ENCODE data around the gene RASL10B. TPM values are rescaled to one million over a fixed set of nuclear protein-coding genes. Genes with fewer than 3 reads are reported as not detected.

Gene RASL10B
- total RNA-seq, 1 donor from 2014 or later: 2.3 TPM

GRCh38 chr17:35716897-35717465, 14.5 kb upstream of the RASL10B start:
- DNase-seq (ENCODE audit: low spot score): peak; percentile 72
- ATAC-seq: peak; percentile 76

DNA sequence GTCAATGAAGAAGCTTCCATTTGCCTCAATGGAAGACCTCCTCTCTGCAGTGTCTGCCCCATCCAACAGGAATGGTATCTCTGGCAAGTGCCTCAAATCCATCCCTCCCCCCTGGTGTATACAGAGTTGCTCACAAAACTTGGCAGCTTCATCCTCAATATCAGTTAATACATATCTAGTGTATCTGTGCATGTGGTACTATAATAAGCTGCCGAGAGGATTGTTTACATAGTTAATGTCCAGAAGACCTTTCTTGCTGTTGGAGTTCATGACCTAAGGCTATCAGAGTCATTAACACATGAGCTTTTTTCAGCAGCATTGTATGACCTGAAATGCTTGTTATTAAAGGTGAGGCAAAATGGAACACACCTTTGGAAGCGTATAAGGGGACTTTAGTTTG, 14.0 kb upstream of the RASL10B start:
- ATAC-seq (peak; percentile 57), DNase-seq (ENCODE audit: low spot score) (no peak)

- no peak for ATAC-seq
- DNase-seq (ENCODE audit: low spot score): no peak
Measured at GRCh38 chr17:35723735-35724134, 7.7 kb upstream of the RASL10B start.

- DNase-seq (ENCODE audit: low spot score) (no peak), ATAC-seq (no peak)
Measured at GRCh38 chr17:35725058-35725457, 6.4 kb upstream of the RASL10B start.

- no peak for ATAC-seq
- DNase-seq (ENCODE audit: low spot score): no peak
Measured at GRCh38 chr17:35725802-35726126, 5.7 kb upstream of the RASL10B start.

DNA sequence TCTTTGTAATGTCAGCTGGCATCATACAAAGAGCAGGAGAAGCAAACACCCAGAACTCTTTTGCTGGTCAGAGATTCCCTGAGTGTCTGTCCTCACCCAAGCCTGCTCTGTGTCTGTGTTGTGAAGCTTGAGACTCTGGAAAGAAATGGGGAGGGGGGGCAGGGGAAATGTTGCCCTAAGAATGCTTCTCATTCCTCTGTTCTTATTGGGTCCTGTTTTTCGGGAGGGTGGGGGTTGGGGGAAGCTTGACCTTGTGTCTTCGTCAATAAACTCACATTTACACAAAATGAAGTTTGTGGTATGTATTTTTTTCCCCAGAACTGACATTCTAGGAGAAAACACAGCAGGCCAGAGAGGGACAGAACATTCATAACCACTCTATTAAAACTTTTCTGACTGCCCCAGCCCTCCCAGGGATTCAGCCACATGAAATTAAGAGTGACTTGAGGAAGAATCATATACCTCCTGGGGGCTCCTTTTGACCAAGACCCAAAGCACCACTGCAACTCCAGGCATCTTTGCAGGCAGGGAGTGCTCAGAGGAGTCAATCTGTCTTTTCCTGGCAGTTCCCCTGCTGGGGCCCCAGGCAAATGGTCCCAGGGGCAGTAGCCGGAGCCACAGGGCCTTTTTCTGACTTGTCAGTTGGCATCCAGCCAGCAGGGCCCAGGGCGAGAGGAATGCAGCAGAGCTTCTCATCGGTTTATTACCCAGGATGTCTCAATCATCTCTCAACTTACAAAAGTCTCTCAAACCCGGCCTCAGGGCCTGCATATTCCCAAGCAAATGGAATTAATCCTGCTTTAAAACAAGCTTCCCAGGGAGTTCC, 5.1 kb upstream of the RASL10B start:
- no peak for ATAC-seq
- no peak for DNase-seq (ENCODE audit: low spot score)

- no peak for ATAC-seq
Measured at GRCh38 chr17:35726953-35727460, 4.4 kb upstream of the RASL10B start.

DNA sequence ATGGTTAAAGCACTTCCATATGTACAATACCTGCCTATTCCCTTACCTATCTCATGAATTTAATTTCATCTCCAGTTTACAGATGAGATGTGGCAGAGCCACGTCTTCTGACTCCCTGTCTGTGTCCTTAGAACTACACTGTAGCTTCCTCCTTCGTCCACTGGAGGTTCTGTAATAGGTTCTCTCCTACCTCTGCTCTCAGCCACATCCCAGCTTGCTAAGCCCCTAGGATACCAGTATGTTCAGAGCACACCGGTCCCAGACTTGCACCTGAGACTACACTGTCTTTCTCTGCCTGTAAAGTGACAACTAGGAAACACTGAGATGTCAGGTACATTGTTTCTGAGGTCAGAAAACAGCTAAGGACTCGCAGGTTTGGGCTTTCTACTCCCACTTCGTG, 3.8 kb upstream of the RASL10B start:
- DNase-seq (ENCODE audit: low spot score): no peak
- ATAC-seq: no peak

More at GRCh38 chr17:35726953-35727460, 4.4 kb upstream of the RASL10B start:
- no peak for DNase-seq (ENCODE audit: low spot score)

DNA sequence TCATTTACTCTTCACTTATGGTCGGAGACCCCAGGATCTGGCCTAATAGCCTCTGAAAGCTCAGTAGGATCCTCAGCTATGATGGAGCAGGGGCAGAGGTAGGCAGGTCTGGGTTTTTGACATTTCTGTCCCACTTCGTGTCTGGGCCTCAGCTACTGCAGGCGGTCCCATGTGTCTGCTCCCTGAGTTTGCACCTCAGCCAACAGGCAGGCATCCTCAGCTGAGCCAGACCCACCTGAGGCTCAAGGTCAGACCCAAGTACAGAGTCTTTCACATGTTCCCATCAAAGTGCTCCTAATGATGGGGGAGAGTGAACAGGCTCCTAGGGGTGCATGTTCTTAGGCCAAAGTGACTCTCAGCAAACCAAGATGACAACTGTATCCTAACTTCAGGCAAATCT, 2.9 kb upstream of the RASL10B start:
- ATAC-seq: no peak
- DNase-seq (ENCODE audit: low spot score): no peak

- ATAC-seq (no peak), DNase-seq (ENCODE audit: low spot score) (peak; percentile 31)
Measured at GRCh38 chr17:35729405-35729833, 2.0 kb upstream of the RASL10B start.

DNA sequence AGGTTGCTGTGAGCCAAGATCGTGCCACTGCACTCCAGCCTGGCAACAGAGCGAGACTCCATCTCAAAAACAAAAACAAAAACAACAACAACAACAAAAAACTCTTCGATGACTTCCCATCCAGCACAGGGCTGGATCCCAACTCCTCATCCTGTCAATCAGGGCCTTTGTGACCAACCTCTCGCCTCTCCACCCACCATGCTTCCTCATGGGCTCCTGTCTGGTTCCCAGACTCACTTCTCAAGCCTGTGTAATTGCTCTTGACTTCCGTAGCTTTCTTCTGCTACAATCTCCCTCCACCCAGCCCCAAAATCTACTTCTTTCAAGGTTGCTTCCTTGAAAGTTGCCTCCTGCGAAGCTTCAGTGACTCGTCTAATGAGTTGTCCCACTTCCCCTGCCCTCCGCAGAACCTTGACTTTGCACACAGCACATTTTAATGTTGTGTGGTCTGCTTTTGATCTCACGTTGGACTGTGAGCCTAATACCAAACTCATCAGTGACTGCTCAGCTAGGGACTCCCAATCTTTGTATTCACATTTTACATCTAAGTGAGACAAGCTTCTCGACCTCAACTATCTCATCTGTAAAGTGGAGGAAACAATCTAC, 936 bp upstream of the RASL10B start:
- DNase-seq (ENCODE audit: low spot score): peak; percentile 5
- ATAC-seq: no peak

GRCh38 chr17:35731917-35732805, 722 bp downstream of the RASL10B start:
- DNase-seq (ENCODE audit: low spot score): peak; percentile 42
- ATAC-seq: peak; percentile 12

DNA sequence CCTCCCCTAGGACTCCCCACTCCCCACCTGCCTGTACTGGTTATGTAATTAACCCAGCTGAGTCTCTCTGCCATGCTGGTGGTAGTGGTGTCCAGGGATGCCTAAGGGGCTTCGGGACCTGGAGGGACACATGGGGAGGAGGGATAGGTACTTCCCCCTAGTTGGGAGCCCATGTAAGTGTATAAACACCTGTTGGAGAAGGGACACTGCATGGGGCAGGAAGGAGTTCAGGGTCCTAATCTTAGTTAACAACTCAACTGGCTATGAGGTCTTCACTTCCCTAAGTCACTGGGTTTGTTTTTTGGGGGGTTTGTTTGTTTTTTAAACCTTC, 1.3 kb downstream of the RASL10B start:
- DNase-seq (ENCODE audit: low spot score) (no peak), ATAC-seq (no peak)

GRCh38 chr17:35733366-35733765, 1.9 kb downstream of the RASL10B start:
- ATAC-seq (no peak), DNase-seq (ENCODE audit: low spot score) (no peak)

DNA sequence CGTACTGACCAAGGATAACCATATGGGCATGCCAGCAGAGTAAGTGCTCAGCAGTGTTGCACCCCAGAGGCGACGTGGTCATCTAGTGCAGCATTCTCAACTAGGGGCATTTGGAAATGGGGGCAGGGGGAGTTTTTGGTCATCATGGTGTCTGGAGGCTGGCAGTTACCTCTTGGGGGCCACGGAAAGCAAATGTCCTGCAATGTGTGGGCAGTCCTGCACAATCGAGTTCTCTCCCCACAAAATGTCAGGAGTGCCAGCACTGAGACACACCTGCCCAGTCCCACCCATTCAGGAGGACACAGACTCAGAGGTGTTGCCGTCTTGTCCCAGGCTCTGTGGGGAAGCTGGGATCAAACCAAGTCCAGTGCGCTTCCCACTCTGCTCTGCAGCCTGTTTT, 3.0 kb downstream of the RASL10B start:
- DNase-seq (ENCODE audit: low spot score) (no peak), ATAC-seq (no peak)

DNA sequence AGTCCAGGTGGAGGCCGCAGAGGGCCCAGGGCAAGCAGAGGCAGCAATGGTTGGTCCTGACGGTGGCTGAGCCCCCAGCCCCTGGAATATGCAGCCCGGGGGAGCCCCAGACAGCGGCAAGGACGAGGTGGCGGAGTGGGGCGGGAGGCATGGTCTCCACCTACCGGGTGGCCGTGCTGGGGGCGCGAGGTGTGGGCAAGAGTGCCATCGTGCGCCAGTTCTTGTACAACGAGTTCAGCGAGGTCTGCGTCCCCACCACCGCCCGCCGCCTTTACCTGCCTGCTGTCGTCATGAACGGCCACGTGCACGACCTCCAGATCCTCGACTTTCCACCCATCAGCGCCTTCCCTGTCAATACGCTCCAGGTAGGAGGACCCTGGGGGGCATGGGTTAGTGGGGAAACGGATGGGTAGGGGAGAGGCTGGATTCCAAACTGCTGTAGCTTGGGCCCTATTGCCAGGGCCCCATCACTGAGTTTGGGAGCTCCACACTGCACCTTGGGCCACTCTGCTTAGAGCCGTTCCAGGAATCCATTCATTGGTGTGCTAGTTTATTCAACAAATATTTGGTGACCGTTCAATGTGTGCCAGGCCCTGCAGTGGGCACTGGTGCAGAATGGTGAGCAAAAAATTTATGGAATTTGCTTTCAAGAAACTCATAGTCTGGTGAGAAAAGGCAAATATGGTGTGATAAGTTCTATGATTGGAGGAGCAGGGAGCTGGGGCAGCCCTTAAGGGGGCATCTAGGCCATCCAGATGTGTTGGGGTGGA, 3.8 kb downstream of the RASL10B start:
- no peak for DNase-seq (ENCODE audit: low spot score)
- no peak for ATAC-seq

GRCh38 chr17:35736236-35736635, 4.8 kb downstream of the RASL10B start:
- DNase-seq (ENCODE audit: low spot score) (no peak), ATAC-seq (no peak)

- DNase-seq (ENCODE audit: low spot score): no peak
- ATAC-seq: no peak
Measured at GRCh38 chr17:35738519-35739133, 7.2 kb downstream of the RASL10B start.

- ATAC-seq: no peak
- no peak for DNase-seq (ENCODE audit: low spot score)
Measured at GRCh38 chr17:35740216-35740615, 8.8 kb downstream of the RASL10B start.
